ENCODE measurements around the gene PRDM9. TPM values are rescaled to one million over a fixed set of nuclear protein-coding genes. Genes with fewer than 3 reads are reported as not detected.
"Not testable (repeated sequence)": the region's sequence is repeated elsewhere in the genome, so short reads cannot be mapped to it uniquely, and the experiment has no call there.

The PRDM9 gene
- total RNA-seq, 1 donor from 2014 or later, result not detected

- DNase-seq (ENCODE audit: low read depth), result no peak
- TF ChIP-seq CTCF (conservative IDR thresholded peaks at IDR 0.05; ENCODE audit: low read depth, low read length), result no peak
- no peak overlapping the region for H3K4me3 ChIP-seq (ENCODE audit: low read depth, low read length)
Observed at GRCh38 chr5:23496576-23496975, 10.8 kb upstream of the PRDM9 start.

- peak overlapping the region; percentile 53 for H3K4me3 ChIP-seq (ENCODE audit: low read depth, low read length)
- peak; percentile 32 for DNase-seq (ENCODE audit: low read depth)
Observed at GRCh38 chr5:23506329-23507236, 826 bp upstream of the PRDM9 start.

GRCh38 chr5:23510434-23510833 is 3.0 kb downstream of the PRDM9 start:
- not testable (repeated sequence) for DNase-seq (ENCODE audit: low read depth); H3K4me3 ChIP-seq (ENCODE audit: low read depth, low read length)

More at GRCh38 chr5:23506329-23507236, 826 bp upstream of the PRDM9 start:
- peak; percentile 67 for TF ChIP-seq CTCF (conservative IDR thresholded peaks at IDR 0.05; ENCODE audit: low read depth, low read length)

- H3K4me3 ChIP-seq (ENCODE audit: low read depth, low read length), result no peak overlapping the region
- DNase-seq (ENCODE audit: low read depth), result no peak
- no peak for TF ChIP-seq CTCF (conservative IDR thresholded peaks at IDR 0.05; ENCODE audit: low read depth, low read length)
Observed at GRCh38 chr5:23522553-23522952, 15.1 kb downstream of the PRDM9 start.

GRCh38 chr5:23523031-23523430 is 15.6 kb downstream of the PRDM9 start:
- DNase-seq (ENCODE audit: low read depth), result no peak
- H3K4me3 ChIP-seq (ENCODE audit: low read depth, low read length), result no peak overlapping the region
- no peak for TF ChIP-seq CTCF (conservative IDR thresholded peaks at IDR 0.05; ENCODE audit: low read depth, low read length)

- DNase-seq (ENCODE audit: low read depth), result no peak
- no peak for TF ChIP-seq CTCF (conservative IDR thresholded peaks at IDR 0.05; ENCODE audit: low read depth, low read length)
- H3K4me3 ChIP-seq (ENCODE audit: low read depth, low read length), result no peak overlapping the region
Observed at GRCh38 chr5:23523998-23524397, 16.6 kb downstream of the PRDM9 start.

GRCh38 chr5:23525751-23526150 is 18.3 kb downstream of the PRDM9 start:
- no peak for DNase-seq (ENCODE audit: low read depth)
- TF ChIP-seq CTCF (conservative IDR thresholded peaks at IDR 0.05; ENCODE audit: low read depth, low read length), result no peak
- H3K4me3 ChIP-seq (ENCODE audit: low read depth, low read length), result no peak overlapping the region

GRCh38 chr5:23526616-23527015 is 19.2 kb downstream of the PRDM9 start:
- not testable (repeated sequence) for DNase-seq (ENCODE audit: low read depth); H3K4me3 ChIP-seq (ENCODE audit: low read depth, low read length)

- H3K4me3 ChIP-seq (ENCODE audit: low read depth, low read length); DNase-seq (ENCODE audit: low read depth): not testable (repeated sequence)
Observed at GRCh38 chr5:23527216-23527920, 20.0 kb downstream of the PRDM9 start.
